Heart left ventricle (tissue), 16 donors: ENCODE data around the gene MX2. TPM values are rescaled to one million over a fixed set of nuclear protein-coding genes. Genes with fewer than 3 reads are reported as not detected.
"Not testable (repeated sequence)": the region's sequence is repeated elsewhere in the genome, so short reads cannot be mapped to it uniquely, and the experiment has no call there.

Experiments
- ATAC-seq, 4 donors: fragments of 200-7000 bp; cut with Tn5 transposase; one replicate each; pipeline ENCODE4 v1.9.1; 2020 to 2022; ENCODE audit warnings: moderate library complexity in 4 of 4, mild to moderate bottlenecking in 3 of 4, moderate number of reproducible peaks in 1 of 4
- DNase-seq, 5 donors: peaks; one replicate each; pipeline ENCODE4 v3.0.0-alpha.2; 2020
- H3K27ac ChIP-seq, 12 donors: fragments of 200-600 bp; sonication (generic) in 4 of 12; one replicate each; pipeline versions ENCODE4 v1.5.0 to v1.8.0; 2016 to 2022; ENCODE audit warnings: mild to moderate bottlenecking in 2 of 12
- H3K27me3 ChIP-seq, 9 donors: fragments of 200-600 bp; sonication (generic) in 2 of 9; one replicate each; pipeline versions ENCODE4 v1.5.1 to v1.8.0; 2016 to 2022; ENCODE audit warnings: mild to moderate bottlenecking in 3 of 9
- H3K36me3 ChIP-seq, 9 donors: fragments of 200-600 bp; sonication (generic) in 2 of 9; one replicate each; pipeline versions ENCODE4 v1.5.0 to v1.8.0; 2018 to 2022; ENCODE audit warnings: mild to moderate bottlenecking in 2 of 9
- H3K4me1 ChIP-seq, 12 donors: fragments of 200-600 bp; sonication (generic) in 4 of 12; one replicate each; pipeline versions ENCODE4 v1.5.0 to v1.8.0; 2016 to 2022; ENCODE audit warnings: mild to moderate bottlenecking in 3 of 12
- H3K4me3 ChIP-seq, 12 donors: fragments of 200-600 bp; sonication (generic) in 4 of 12; one replicate each; pipeline versions ENCODE4 v1.5.0 to v1.8.0; 2017 to 2022; ENCODE audit warnings: mild to moderate bottlenecking in 9 of 12, moderate library complexity in 4 of 12
- H3K9me3 ChIP-seq, 12 donors: fragments of 200-600 bp; sonication (generic) in 4 of 12; one replicate each; pipeline versions ENCODE4 v1.5.0 to v1.8.0; 2016 to 2022; ENCODE audit warnings: mild to moderate bottlenecking in 1 of 12
- CTCF ChIP-seq, 12 donors: fragments of 200-600 bp; sonication (generic) in 4 of 12; IDR thresholded peaks; one replicate each; pipeline versions ENCODE4 v1.5.0 to v1.8.0; 2018 to 2022; ENCODE audit warnings: antibody characterized with exemption in 12 of 12, mild to moderate bottlenecking in 5 of 12
- POLR2A ChIP-seq, 2 donors: fragments of 450-650 bp; IDR thresholded peaks; one replicate each; pipeline ENCODE4 v1.6.1; 2017; ENCODE audit warnings: antibody characterized with exemption in 2 of 2, mild to moderate bottlenecking in 2 of 2, moderate library complexity in 2 of 2
- WGBS, 4 donors: extraction: QIAGEN DNeasy Blood & Tissue Kit in 2 of 4; methylation state at CpG; one replicate each; pipeline versions ENCODE4 v1.1.5 to v1.1.7; 2013 to 2018; 5-methylcytosine and 5-hydroxymethylcytosine counted together
- intact Hi-C, 10 donors: fragments of 100-400 bp; cut with DNase I; formaldehyde crosslinking; loops; one replicate each; pipeline versions ENCODE4 v1.11.1 to v1.14.2; 2022
- polyA plus RNA-seq, 2 donors: library from polyadenylated mRNA; stranded (reverse); fragments of 200-250 nt; gene quantifications; one replicate each; pipeline ENCODE4 v1.2.3, GENCODE V29; 2013
- total RNA-seq, 9 donors: library from RNA; depleted of rRNA in 2 of 9; stranded (reverse); fragments of >200 nt in 2 of 9; fragmentation: NEBNext Ultra II Directional in 3 of 9; extraction: Animal tissue kit (Norgen Biotek cat#: 25700) in 3 of 9; gene quantifications; one replicate each; pipeline versions ENCODE4 v1.1.0 to v1.2.4, GENCODE V29; 2016 to 2023
- donor health status: ischemic (EF 13 %, LVEDD 7.1; RV severe dilation, severe dysfunction).
- donor health status: healthy with polysubstance abuse.
- donor health status: DM: no; HTN: yes; CAD: no.
- donor health status: DM: no; HTN: no; CAD: no.
- donor health status: ischemic (EF 25% LVEDD 6.9; RV normal size, moderate dysfunction).
- donor health status: ischemic (EF 25% LVEDD 5.7; RV mildly dilated, moderate dysfunction).
- donor health status: healthy.
- donor health status: DM: yes; HTN: yes; CAD: no.
- donor health status: ischemic (EF 35%, LVEDD 5.7; RV mildly dilated, moderate dysfunction).
- donor health status: nonischemic (EF 11% LVEDD 7.7; RV severe dilation, severe dysfunction).
- donor health status: DM: yes; HTN: yes; CAD: no.
- donor health status: PGD.
- donor health status: ischemic (EF 29% LVEDD 5.4; RV normal size, mild dysfunction).
- donor health status: nonischemic (EF 23%, LVEDD 6.1; RV moderate dilation, normal function).

MX2 gene
- total and polyA plus RNA-seq, 11 donors, result 3.2 to 23.3 (median 5.7) TPM

- H3K27ac ChIP-seq, result peak overlapping the region in 1 of 12 donors; percentile 94
- intact Hi-C loops, result loop anchor here in 2 of 10 donors (5.0 to 10.0 kb wide), 2 partner anchors 56 to 64 kb away; partner anchors contain the start of gene MX2 (in 1 of the 2)
- WGBS, 4 donors, result 90 to 97% (median 96%) methylated on average over 6 of the region's 6 CpGs
- DNase-seq (no peak), ATAC-seq (no peak)
- peaks cover 0 to 14% (median 0%) of the 10 kb centered on the region in 12 donors for H3K9me3 ChIP-seq
- no peaks in the 10 kb centered on the region for H3K36me3 ChIP-seq
- no peak overlapping the region for H3K4me3 ChIP-seq
- H3K4me1 ChIP-seq, result peaks cover 0 to 31% (median 7%) of the 10 kb centered on the region in 12 donors
- TF ChIP-seq POLR2A (IDR thresholded peaks at IDR 0.05) (no peak), CTCF (IDR thresholded peaks at IDR 0.05) (no peak)
- H3K27me3 ChIP-seq, result no peaks in the 10 kb centered on the region
Observed at GRCh38 chr21:41418393-41418792, 56.6 kb downstream of the MX2 start.

- Histone ChIP-seq H3K36me3 (no peaks in the 10 kb centered on the region), H3K9me3 (peaks cover 0 to 14% (median 0%) of the 10 kb centered on the region in 12 donors), H3K4me1 (peaks cover 0 to 36% (median 7%) of the 10 kb centered on the region in 12 donors), H3K27me3 (no peaks in the 10 kb centered on the region), H3K27ac (peak overlapping the region in 8 of 12 donors; percentile 70 to 95 (median 90)), H3K4me3 (no peak overlapping the region)
- WGBS, 4 donors, result 92 to 95% (median 94%) methylated on average over 11 of the region's 11 CpGs
- intact Hi-C loops, result loop anchor here in 2 of 10 donors (5.0 to 10.0 kb wide), 2 partner anchors 57 to 64 kb away; partner anchors contain the start of gene MX2 (in 1 of the 2)
- ATAC-seq, result no peak
- TF ChIP-seq CTCF (IDR thresholded peaks at IDR 0.05), result no peak
- no peak for TF ChIP-seq POLR2A (IDR thresholded peaks at IDR 0.05)
- no peak for DNase-seq
Observed at GRCh38 chr21:41418956-41419680, 57.3 kb downstream of the MX2 start.

GRCh38 chr21:41419921-41420862 lies 58.4 kb downstream of the MX2 start:
- peaks cover 0 to 11% (median 0%) of the 10 kb centered on the region in 12 donors for H3K9me3 ChIP-seq
- H3K4me3 ChIP-seq, result peak overlapping the region; percentile 40 to 88 (median 68)
- TF ChIP-seq POLR2A (IDR thresholded peaks at IDR 0.05), result no peak
- TF ChIP-seq CTCF (IDR thresholded peaks at IDR 0.05), result peak in 1 of 12 donors; percentile 15
- DNase-seq (peak; percentile 84 to 90 (median 86)), ATAC-seq (peak; percentile 84 to 97 (median 95))
- intact Hi-C loops, result loop anchor here in 5 of 10 donors (5.0 to 10.0 kb wide), 4 partner anchors 48 to 65 kb away; partner anchors contain the start of gene MX2 (in 2 of the 5)
- 6 to 10% (median 7%) methylated on average over 41 to 54 of the region's 54 CpGs for WGBS, 4 donors
- peak overlapping the region; percentile 13 to 95 (median 90) for H3K27ac ChIP-seq
- H3K36me3 ChIP-seq, result no peaks in the 10 kb centered on the region
- peaks cover 0 to 36% (median 7%) of the 10 kb centered on the region in 12 donors for H3K4me1 ChIP-seq
- no peaks in the 10 kb centered on the region for H3K27me3 ChIP-seq

- Histone ChIP-seq H3K27ac (peak overlapping the region; percentile 13 to 95 (median 90)), H3K4me1 (peaks cover 0 to 42% (median 12%) of the 10 kb centered on the region in 12 donors), H3K4me3 (peak overlapping the region in 11 of 12 donors; percentile 49 to 88 (median 68))
- not testable (repeated sequence) for ATAC-seq, H3K36me3 ChIP-seq, DNase-seq, H3K9me3 ChIP-seq, H3K27me3 ChIP-seq
- WGBS, 4 donors, result 36 to 52% (median 42%) methylated on average over 6 to 8 of the region's 8 CpGs
- intact Hi-C loops, result loop anchor here in 3 of 10 donors (5.0 kb wide), 3 partner anchors 49 to 59 kb away; partner anchors contain the start of gene MX2 (in 1 of the 3)
Observed at GRCh38 chr21:41420998-41421397, 59.2 kb downstream of the MX2 start.
